Measurements from ENCODE around the gene SKOR2. TPM values are rescaled to one million over a fixed set of nuclear protein-coding genes. Genes with fewer than 3 reads are reported as not detected.
"Not testable (repeated sequence)": the region's sequence is repeated elsewhere in the genome, so short reads cannot be mapped to it uniquely, and the experiment has no call there.

The SKOR2 gene
- total RNA-seq, 2 experiments from 2014 or later = not detected

- peaks cover 85% of the 10 kb centered on the region for H3K27me3 Mint-ChIP-seq
- H3K36me3 Mint-ChIP-seq = peaks cover 7% of the 10 kb centered on the region
- no peak for DNase-seq
- H3K9me3 Mint-ChIP-seq = peaks cover 5% of the 10 kb centered on the region
- peaks cover 9% of the 10 kb centered on the region for H3K4me1 Mint-ChIP-seq
- no peak overlapping the region for H3K27ac Mint-ChIP-seq
- H3K4me3 Mint-ChIP-seq = no peak overlapping the region
Measured at GRCh38 chr18:47247416-47248114, 3.9 kb downstream of the SKOR2 start.

GRCh38 chr18:47247036-47247415 lies 4.4 kb downstream of the SKOR2 start:
- peaks cover 9% of the 10 kb centered on the region for H3K4me1 Mint-ChIP-seq
- peaks cover 5% of the 10 kb centered on the region for H3K9me3 Mint-ChIP-seq
- H3K27me3 Mint-ChIP-seq = peaks cover 80% of the 10 kb centered on the region
- no peak for DNase-seq
- H3K36me3 Mint-ChIP-seq = peaks cover 7% of the 10 kb centered on the region
- H3K4me3 Mint-ChIP-seq = no peak overlapping the region
- no peak overlapping the region for H3K27ac Mint-ChIP-seq

- peaks cover 4% of the 10 kb centered on the region for H3K4me1 Mint-ChIP-seq
- no peak overlapping the region for H3K27ac Mint-ChIP-seq
- peaks cover 7% of the 10 kb centered on the region for H3K36me3 Mint-ChIP-seq
- H3K4me3 Mint-ChIP-seq = peak overlapping the region; percentile 10
- H3K9me3 Mint-ChIP-seq = peaks cover 5% of the 10 kb centered on the region
- peaks cover 80% of the 10 kb centered on the region for H3K27me3 Mint-ChIP-seq
- DNase-seq = no peak
Measured at GRCh38 chr18:47246027-47246971, 5.2 kb downstream of the SKOR2 start.

GRCh38 chr18:47244086-47244485 lies 7.4 kb downstream of the SKOR2 start:
- no peak overlapping the region for H3K27ac Mint-ChIP-seq
- H3K36me3 Mint-ChIP-seq = peaks cover 7% of the 10 kb centered on the region
- peaks cover 75% of the 10 kb centered on the region for H3K27me3 Mint-ChIP-seq
- peaks cover 5% of the 10 kb centered on the region for H3K9me3 Mint-ChIP-seq
- H3K4me3 Mint-ChIP-seq = no peak overlapping the region
- no peak for DNase-seq
- H3K4me1 Mint-ChIP-seq = peaks cover 2% of the 10 kb centered on the region

- no peak overlapping the region for H3K27ac Mint-ChIP-seq
- peaks cover 57% of the 10 kb centered on the region for H3K27me3 Mint-ChIP-seq
- no peaks in the 10 kb centered on the region for H3K4me1 Mint-ChIP-seq
- no peaks in the 10 kb centered on the region for H3K9me3 Mint-ChIP-seq
- no peaks in the 10 kb centered on the region for H3K36me3 Mint-ChIP-seq
- no peak overlapping the region for H3K4me3 Mint-ChIP-seq
- DNase-seq = no peak
Measured at GRCh38 chr18:47235096-47235495, 16.4 kb downstream of the SKOR2 start.

GRCh38 chr18:47226660-47227059 lies 24.8 kb downstream of the SKOR2 start:
- no peaks in the 10 kb centered on the region for H3K9me3 Mint-ChIP-seq
- peaks cover 37% of the 10 kb centered on the region for H3K27me3 Mint-ChIP-seq
- no peaks in the 10 kb centered on the region for H3K4me1 Mint-ChIP-seq

GRCh38 chr18:47215554-47216138 lies 35.8 kb downstream of the SKOR2 start:
- peaks cover 55% of the 10 kb centered on the region for H3K27me3 Mint-ChIP-seq
- H3K36me3 Mint-ChIP-seq = no peaks in the 10 kb centered on the region
- H3K4me1 Mint-ChIP-seq = no peaks in the 10 kb centered on the region
- peak; percentile 17 for DNase-seq
- H3K4me3 Mint-ChIP-seq = no peak overlapping the region
- H3K9me3 Mint-ChIP-seq = no peaks in the 10 kb centered on the region
- no peak overlapping the region for H3K27ac Mint-ChIP-seq

More at GRCh38 chr18:47226660-47227059, 24.8 kb downstream of the SKOR2 start:
- H3K4me3 Mint-ChIP-seq = no peak overlapping the region
- no peak overlapping the region for H3K27ac Mint-ChIP-seq
- DNase-seq = no peak
- no peaks in the 10 kb centered on the region for H3K36me3 Mint-ChIP-seq

- Mint-ChIP-seq H3K4me3 (no peak overlapping the region), H3K4me1 (no peaks in the 10 kb centered on the region), H3K36me3 (no peaks in the 10 kb centered on the region), H3K27me3 (peaks cover 62% of the 10 kb centered on the region), H3K27ac (no peak overlapping the region), H3K9me3 (no peaks in the 10 kb centered on the region)
- no peak for DNase-seq
Measured at GRCh38 chr18:47209171-47209570, 42.3 kb downstream of the SKOR2 start.

GRCh38 chr18:47206945-47207637 lies 44.4 kb downstream of the SKOR2 start:
- H3K4me3 Mint-ChIP-seq = no peak overlapping the region
- H3K9me3 Mint-ChIP-seq = no peaks in the 10 kb centered on the region
- H3K27me3 Mint-ChIP-seq = peaks cover 46% of the 10 kb centered on the region
- DNase-seq = no peak
- H3K27ac Mint-ChIP-seq = no peak overlapping the region
- H3K36me3 Mint-ChIP-seq = no peaks in the 10 kb centered on the region
- H3K4me1 Mint-ChIP-seq = no peaks in the 10 kb centered on the region

GRCh38 chr18:47204908-47205522 lies 46.4 kb downstream of the SKOR2 start:
- Mint-ChIP-seq H3K4me3 (no peak overlapping the region), H3K4me1 (no peaks in the 10 kb centered on the region), H3K27ac (no peak overlapping the region), H3K36me3 (no peaks in the 10 kb centered on the region), H3K27me3 (peaks cover 32% of the 10 kb centered on the region), H3K9me3 (no peaks in the 10 kb centered on the region)
- DNase-seq = peak; percentile 7

- H3K4me3 Mint-ChIP-seq = no peak overlapping the region
- DNase-seq = no peak
Measured at GRCh38 chr18:47203626-47204464, 47.6 kb downstream of the SKOR2 start.

GRCh38 chr18:47195961-47196360 lies 55.5 kb downstream of the SKOR2 start:
- H3K27me3 Mint-ChIP-seq = peaks cover 24% of the 10 kb centered on the region
- H3K4me1 Mint-ChIP-seq, DNase-seq, H3K9me3 Mint-ChIP-seq, H3K27ac Mint-ChIP-seq, H3K4me3 Mint-ChIP-seq, H3K36me3 Mint-ChIP-seq: not testable (repeated sequence)

More at GRCh38 chr18:47203626-47204464, 47.6 kb downstream of the SKOR2 start:
- H3K27me3 Mint-ChIP-seq = peaks cover 24% of the 10 kb centered on the region
- no peaks in the 10 kb centered on the region for H3K36me3 Mint-ChIP-seq
- H3K9me3 Mint-ChIP-seq = no peaks in the 10 kb centered on the region
- H3K4me1 Mint-ChIP-seq = no peaks in the 10 kb centered on the region
- H3K27ac Mint-ChIP-seq = no peak overlapping the region

GRCh38 chr18:47191961-47192360 lies 59.5 kb downstream of the SKOR2 start:
- H3K27ac Mint-ChIP-seq = no peak overlapping the region
- no peaks in the 10 kb centered on the region for H3K4me1 Mint-ChIP-seq
- peaks cover 28% of the 10 kb centered on the region for H3K27me3 Mint-ChIP-seq
- H3K4me3 Mint-ChIP-seq = no peak overlapping the region
- no peak for DNase-seq
- no peaks in the 10 kb centered on the region for H3K36me3 Mint-ChIP-seq
- H3K9me3 Mint-ChIP-seq = no peaks in the 10 kb centered on the region

- Mint-ChIP-seq H3K4me1 (no peaks in the 10 kb centered on the region), H3K9me3 (peaks cover 9% of the 10 kb centered on the region), H3K27me3 (peaks cover 16% of the 10 kb centered on the region), H3K4me3 (no peak overlapping the region), H3K27ac (no peak overlapping the region), H3K36me3 (no peaks in the 10 kb centered on the region)
- no peak for DNase-seq
Measured at GRCh38 chr18:47187721-47188120, 63.7 kb downstream of the SKOR2 start.

All from activated naive CD8-positive, alpha-beta T cell treated with anti-CD3 and anti-CD28 coated beads for 36 hours (primary cell).